IgD-negative memory B cell (primary cell): Measurements from ENCODE around the gene GMCL2. TPM values are rescaled to one million over a fixed set of nuclear protein-coding genes. Genes with fewer than 3 reads are reported as not detected.

Source experiments
- H3K27ac Mint-ChIP-seq, 3 donors: one replicate each; pipeline ENCODE4 v1.8.0; 2020 to 2022; ENCODE audit warnings: mild to moderate bottlenecking in 3 of 3, mixed read lengths in 3 of 3, moderate library complexity in 1 of 3
- H3K27me3 Mint-ChIP-seq: one replicate; pipeline ENCODE4 v1.8.0; 2021; ENCODE audit warnings: mixed read lengths
- H3K36me3 Mint-ChIP-seq: one replicate; pipeline ENCODE4 v1.8.0; 2020; ENCODE audit warnings: mild to moderate bottlenecking, mixed read lengths
- H3K4me1 Mint-ChIP-seq, 3 donors: one replicate each; pipeline ENCODE4 v1.8.0; 2020 to 2022; ENCODE audit warnings: mixed read lengths in 3 of 3, mild to moderate bottlenecking in 1 of 3
- H3K4me3 Mint-ChIP-seq, 4 donors: one replicate each; pipeline ENCODE4 v1.8.0; 2020 to 2022; ENCODE audit warnings: mild to moderate bottlenecking in 4 of 4, mixed read lengths in 4 of 4, moderate library complexity in 3 of 4
- H3K9me3 Mint-ChIP-seq, 3 donors: one replicate each; pipeline ENCODE4 v1.8.0; 2020 to 2021; ENCODE audit warnings: mixed read lengths in 3 of 3, mild to moderate bottlenecking in 1 of 3
- polyA plus RNA-seq: library from polyadenylated mRNA; unstranded; fragments of 300-500 nt; fragmentation: Illumina TruSeq; gene quantifications from one replicate; pipeline ENCODE4 v1.2.3, GENCODE V29; 2021

The GMCL2 gene
- polyA plus RNA-seq, 1 donor from 2014 or later: not detected

DNA sequence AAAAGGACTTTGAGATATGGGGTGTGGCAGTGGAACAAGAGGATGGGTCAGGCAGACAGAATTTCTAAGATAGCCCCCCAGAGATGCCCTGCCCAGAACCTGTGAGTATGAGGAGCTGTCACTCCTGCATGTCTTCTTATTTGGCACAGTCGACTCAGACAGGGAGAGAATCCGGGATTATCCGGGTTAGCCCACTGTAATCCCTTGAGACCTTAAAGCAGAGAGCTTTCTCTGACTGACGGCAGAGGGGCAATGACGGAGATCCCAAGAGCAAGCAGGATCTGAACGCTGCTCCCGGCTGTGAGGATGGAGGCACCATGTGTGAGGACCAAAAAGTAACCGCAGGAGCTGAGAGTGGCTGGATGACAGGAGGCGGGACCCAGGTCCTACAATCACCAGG, 24.7 kb downstream of the GMCL2 start:
- no peak overlapping the region for H3K4me3 Mint-ChIP-seq
- peak overlapping the region in 1 of 3 donors; percentile 60 for H3K27ac Mint-ChIP-seq
- H3K36me3 Mint-ChIP-seq: no peaks in the 10 kb centered on the region
- peaks cover 6 to 11% (median 7%) of the 10 kb centered on the region in 3 donors for H3K4me1 Mint-ChIP-seq
- no peaks in the 10 kb centered on the region for H3K27me3 Mint-ChIP-seq
- H3K9me3 Mint-ChIP-seq: no peaks in the 10 kb centered on the region

GRCh38 chr5:178160176-178160575, 27.0 kb downstream of the GMCL2 start:
- no peak overlapping the region for H3K4me3 Mint-ChIP-seq
- H3K36me3 Mint-ChIP-seq: no peaks in the 10 kb centered on the region
- H3K4me1 Mint-ChIP-seq: peaks cover 6 to 11% (median 7%) of the 10 kb centered on the region in 3 donors
- no peaks in the 10 kb centered on the region for H3K27me3 Mint-ChIP-seq
- peak overlapping the region in 1 of 3 donors; percentile 21 for H3K27ac Mint-ChIP-seq
- H3K9me3 Mint-ChIP-seq: no peaks in the 10 kb centered on the region

DNA sequence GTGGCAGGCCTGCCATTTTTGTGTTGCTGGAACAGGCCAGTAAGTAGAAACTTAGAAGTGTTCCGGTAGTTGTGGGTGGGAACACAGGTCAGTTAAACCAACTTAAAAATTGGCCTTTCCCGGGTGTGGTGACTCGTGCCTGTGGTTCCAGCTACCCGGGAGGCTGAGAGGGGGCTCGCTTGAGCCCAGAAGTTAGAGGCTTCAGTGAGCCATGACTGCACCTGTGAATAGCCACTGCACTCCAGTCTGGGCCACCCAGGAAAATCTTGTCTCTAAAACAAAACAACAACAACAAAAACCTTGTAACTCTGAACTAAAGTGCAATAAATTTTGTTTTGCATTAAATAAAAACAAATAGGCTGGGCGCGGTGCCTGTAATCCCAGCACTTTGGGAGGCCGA, 32.1 kb downstream of the GMCL2 start:
- Mint-ChIP-seq H3K36me3 (no peaks in the 10 kb centered on the region), H3K27ac (peak overlapping the region in 1 of 3 donors; percentile 70), H3K27me3 (no peaks in the 10 kb centered on the region), H3K9me3 (no peaks in the 10 kb centered on the region), H3K4me3 (peak overlapping the region in 2 of 4 donors; percentile 41 to 63), H3K4me1 (peaks cover 4 to 18% (median 5%) of the 10 kb centered on the region in 3 donors)

GRCh38 chr5:178153530-178154340, 33.4 kb downstream of the GMCL2 start, which contains the start of gene NHP2:
TSS of gene NHP2 (minus strand) at chr5:178153885. CDS start at chr5:178153817, 68 bp downstream.
- Mint-ChIP-seq H3K27ac (peak within 1 kb of the TSS; percentile 78 to 98 (median 94)), H3K36me3 (no peaks in the 10 kb centered on the region), H3K9me3 (no peaks in the 10 kb centered on the region), H3K4me3 (peak within 1 kb of the TSS; percentile 89 to 99 (median 96)), H3K27me3 (no peaks in the 10 kb centered on the region), H3K4me1 (peaks cover 5 to 19% (median 5%) of the 10 kb centered on the region in 3 donors)

DNA sequence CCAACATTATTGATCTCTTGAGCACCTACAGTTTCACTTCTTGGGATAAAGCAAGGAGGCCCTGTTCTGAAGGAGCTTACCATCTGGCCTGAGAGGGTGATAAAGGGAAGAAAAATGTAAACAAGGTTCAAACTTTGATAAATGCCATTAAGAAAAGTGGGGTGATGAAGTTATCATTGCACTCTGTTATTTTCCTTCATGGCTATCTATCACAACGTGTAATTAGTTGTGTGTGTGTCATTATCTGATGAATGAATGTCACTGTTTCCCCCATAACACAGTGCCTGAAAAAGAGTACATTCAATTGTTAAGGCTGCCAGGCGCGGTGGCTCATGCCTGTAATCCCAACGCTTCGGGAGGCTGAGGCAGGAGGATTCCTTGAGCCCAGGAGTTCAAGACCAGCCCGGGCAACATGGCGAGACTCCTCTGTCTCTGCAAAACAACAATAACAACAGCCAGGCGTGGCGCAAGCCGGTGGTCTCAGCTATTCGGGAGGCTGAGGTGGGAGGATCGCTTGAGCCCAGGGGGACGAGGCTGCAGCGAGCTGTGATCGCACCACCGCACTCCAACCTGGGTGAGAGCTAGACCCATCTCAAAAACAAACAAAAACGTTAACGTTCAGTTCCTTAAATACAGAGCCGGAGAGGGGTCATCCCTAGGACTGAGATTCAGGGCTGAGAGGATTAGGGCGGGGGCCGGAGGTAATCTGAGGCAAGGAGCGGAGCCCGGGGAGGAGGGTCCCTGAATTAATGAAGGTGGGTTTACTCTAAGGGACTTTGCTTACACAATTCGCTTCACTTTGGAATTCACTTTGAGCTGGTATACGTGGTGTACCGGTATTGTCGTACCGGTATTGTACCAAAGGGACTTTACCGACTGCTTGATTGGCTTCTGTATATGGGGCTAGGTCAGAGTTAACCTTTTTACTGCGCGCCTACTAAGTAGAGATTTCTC, 34.4 kb downstream of the GMCL2 start:
- Mint-ChIP-seq H3K4me1 (peaks cover 5 to 19% (median 5%) of the 10 kb centered on the region in 3 donors), H3K36me3 (no peaks in the 10 kb centered on the region), H3K27ac (peak overlapping the region; percentile 53 to 98 (median 78)), H3K4me3 (peak overlapping the region; percentile 89 to 99 (median 96)), H3K27me3 (no peaks in the 10 kb centered on the region), H3K9me3 (no peaks in the 10 kb centered on the region)

- Mint-ChIP-seq H3K27me3 (no peaks in the 10 kb centered on the region), H3K4me1 (peaks cover 5 to 19% (median 6%) of the 10 kb centered on the region in 3 donors), H3K36me3 (no peaks in the 10 kb centered on the region), H3K27ac (peak overlapping the region in 1 of 3 donors; percentile 78), H3K9me3 (no peaks in the 10 kb centered on the region), H3K4me3 (peak overlapping the region in 3 of 4 donors; percentile 38 to 89 (median 76))
Observed at GRCh38 chr5:178150977-178151734, 36.0 kb downstream of the GMCL2 start.

DNA sequence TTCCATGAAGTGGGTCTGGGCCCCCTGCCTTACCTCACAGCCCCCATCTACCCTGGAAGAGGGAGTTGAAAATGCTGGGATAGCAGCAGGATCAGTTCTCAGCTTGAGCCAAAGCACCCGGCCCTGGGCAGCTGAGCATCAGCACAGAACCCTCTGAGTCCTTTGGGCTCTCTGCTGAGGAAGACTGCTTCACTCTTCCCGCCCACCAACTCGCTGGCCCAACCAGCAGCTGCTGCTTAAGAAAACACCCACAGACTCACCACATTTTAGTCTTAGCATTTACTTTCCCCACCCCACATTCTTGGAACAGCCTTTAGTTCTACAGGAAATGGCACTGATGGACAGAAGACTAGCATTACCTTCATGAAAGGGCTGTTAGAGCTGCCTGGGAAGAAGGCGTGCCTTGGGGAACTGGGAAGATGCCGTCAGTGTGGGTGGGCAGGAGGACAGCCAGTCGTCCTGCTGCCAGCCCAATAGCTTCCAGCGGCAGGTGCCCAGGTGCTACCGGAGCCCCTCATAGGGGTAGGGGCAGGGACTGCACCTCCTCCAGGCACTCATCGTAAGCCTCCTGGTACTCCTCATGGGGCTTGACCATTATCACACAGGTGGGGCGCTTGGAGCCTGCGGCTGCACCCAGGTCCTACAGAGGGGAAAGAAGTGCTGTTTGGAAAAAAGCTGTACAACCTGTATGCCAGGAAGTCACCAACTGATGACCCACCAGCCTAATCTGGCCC, 37.8 kb downstream of the GMCL2 start:
- no peaks in the 10 kb centered on the region for H3K9me3 Mint-ChIP-seq
- peak overlapping the region in 1 of 4 donors; percentile 14 for H3K4me3 Mint-ChIP-seq
- H3K27me3 Mint-ChIP-seq: no peaks in the 10 kb centered on the region
- no peak overlapping the region for H3K27ac Mint-ChIP-seq
- no peaks in the 10 kb centered on the region for H3K36me3 Mint-ChIP-seq
- H3K4me1 Mint-ChIP-seq: peaks cover 5 to 17% (median 11%) of the 10 kb centered on the region in 3 donors

DNA sequence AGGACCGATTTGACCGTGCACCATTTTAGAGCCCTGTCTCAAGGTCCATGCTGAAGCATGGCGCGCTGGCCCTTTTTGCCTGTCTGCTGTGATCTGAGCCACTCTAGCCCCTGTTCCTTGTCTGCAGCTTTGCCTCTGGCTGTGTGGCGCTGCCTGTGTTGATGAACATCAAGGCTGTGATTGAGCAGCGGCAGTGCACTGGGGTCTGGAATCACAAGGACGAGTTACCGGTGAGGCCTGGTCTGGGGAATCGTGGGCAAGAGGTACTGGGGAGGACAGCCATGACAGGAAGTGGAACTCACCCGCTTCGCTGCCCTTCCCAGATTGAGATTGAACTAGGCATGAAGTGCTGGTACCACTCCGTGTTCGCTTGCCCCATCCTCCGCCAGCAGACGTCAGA, 39.8 kb downstream of the GMCL2 start:
- Mint-ChIP-seq H3K4me1 (peaks cover 2 to 12% (median 5%) of the 10 kb centered on the region in 3 donors), H3K36me3 (no peaks in the 10 kb centered on the region), H3K27me3 (no peaks in the 10 kb centered on the region), H3K9me3 (no peaks in the 10 kb centered on the region), H3K27ac (peak overlapping the region in 1 of 3 donors; percentile 25), H3K4me3 (peak overlapping the region in 1 of 4 donors; percentile 22)

DNA sequence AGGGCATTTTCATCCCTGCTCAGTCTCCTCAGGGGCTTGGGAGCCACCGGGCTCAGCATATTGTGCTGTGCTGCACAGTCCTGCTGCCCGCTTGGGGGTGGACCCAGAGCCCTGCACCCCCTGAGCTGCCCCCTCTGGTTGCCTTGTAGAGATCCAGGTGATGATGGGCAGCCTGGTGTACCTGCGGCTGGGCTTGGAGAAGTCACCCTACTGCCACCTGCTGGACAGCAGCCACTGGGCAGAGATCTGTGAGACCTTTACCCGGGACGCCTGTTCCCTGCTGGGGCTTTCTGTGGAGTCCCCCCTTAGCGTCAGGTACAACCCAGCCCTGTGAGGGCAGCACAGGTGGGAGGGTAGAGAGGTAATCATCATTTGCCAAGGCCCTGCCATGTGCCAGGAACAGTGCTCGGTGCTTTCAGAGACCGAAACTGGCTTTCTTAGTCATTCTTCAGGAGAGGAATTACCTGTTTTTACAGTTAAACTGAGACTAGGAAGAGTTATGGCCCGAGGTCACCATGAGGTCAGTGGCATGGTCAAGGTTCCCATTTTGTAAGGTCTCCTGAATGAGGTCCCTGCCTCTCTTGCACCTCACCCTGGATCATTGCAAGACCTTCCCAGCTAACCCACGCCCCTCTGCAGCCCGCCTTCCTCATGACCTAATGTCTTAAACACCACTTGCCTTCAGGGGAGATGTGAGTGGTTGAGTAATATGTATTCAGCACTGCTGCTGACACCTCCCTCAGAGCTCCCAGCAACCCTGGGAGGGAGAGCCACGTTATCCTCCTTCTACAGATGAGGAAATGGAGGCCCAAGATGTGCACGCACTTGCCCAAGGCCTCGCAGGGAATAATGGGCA, 41.0 kb downstream of the GMCL2 start:
- Mint-ChIP-seq H3K4me3 (peak overlapping the region in 1 of 4 donors; percentile 56), H3K27me3 (no peaks in the 10 kb centered on the region), H3K4me1 (peaks cover 2 to 7% (median 5%) of the 10 kb centered on the region in 3 donors), H3K36me3 (no peaks in the 10 kb centered on the region), H3K9me3 (no peaks in the 10 kb centered on the region), H3K27ac (peak overlapping the region in 2 of 3 donors; percentile 34 to 77)

DNA sequence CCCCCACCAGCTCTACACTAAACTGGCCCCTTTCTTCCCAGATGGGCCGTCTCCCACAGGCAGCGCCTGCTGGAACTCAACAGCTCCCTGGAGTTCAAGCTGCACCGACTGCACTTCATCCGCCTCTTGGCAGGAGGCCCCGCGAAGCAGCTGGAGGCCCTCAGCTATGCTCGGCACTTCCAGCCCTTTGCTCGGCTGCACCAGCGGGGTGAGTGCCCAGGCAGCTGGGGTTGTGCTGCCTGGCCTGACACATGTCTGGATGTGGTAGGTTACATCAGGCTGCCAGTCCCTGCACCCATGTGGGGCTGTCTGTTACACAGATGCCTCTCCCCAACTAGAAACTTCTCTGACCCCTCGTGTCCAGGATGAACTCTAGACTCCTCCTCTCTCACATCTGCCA, 43.3 kb downstream of the GMCL2 start:
- H3K9me3 Mint-ChIP-seq: no peaks in the 10 kb centered on the region
- H3K27me3 Mint-ChIP-seq: no peaks in the 10 kb centered on the region
- no peak overlapping the region for H3K4me3 Mint-ChIP-seq
- H3K4me1 Mint-ChIP-seq: peaks cover 2 to 5% (median 2%) of the 10 kb centered on the region in 3 donors
- H3K27ac Mint-ChIP-seq: no peak overlapping the region
- peaks cover 2% of the 10 kb centered on the region for H3K36me3 Mint-ChIP-seq

DNA sequence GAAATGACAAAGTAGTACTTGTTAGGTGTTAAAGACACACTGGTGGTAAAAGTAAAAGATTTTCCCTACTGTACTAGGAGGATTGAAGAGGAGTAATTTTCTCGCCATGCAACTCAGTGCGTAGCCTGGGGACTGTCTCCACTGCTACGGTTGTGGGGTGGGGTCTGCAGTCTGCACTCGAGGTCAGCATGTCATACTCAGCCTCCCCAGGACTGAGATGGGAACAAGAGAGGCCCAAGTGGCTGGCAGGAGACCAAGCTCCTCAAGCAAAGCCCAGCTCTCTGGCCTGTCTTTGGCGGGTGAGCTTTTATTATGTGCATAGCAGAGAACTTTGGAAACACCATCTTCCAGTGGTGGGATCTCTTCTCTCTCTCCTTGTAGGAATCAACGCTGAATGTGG, 43.9 kb downstream of the GMCL2 start:
- no peak overlapping the region for H3K27ac Mint-ChIP-seq

DNA sequence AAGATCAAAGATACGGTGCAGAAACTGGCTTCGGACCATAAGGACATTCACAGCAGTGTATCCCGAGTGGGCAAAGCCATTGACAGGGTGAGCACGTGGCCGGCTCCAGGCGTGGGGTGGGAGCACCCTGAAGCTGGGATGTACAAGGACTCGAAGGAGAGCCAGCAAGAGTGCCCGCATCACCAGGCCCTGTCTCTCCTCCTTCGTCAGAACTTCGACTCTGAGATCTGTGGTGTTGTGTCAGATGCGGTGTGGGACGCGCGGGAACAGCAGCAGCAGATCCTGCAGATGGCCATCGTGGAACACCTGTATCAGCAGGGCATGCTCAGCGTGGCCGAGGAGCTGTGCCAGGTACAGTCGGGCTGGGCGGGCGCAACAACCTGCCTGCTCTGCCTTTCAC, 44.5 kb downstream of the GMCL2 start:
- peaks cover 2% of the 10 kb centered on the region for H3K36me3 Mint-ChIP-seq
- peaks cover 2 to 5% (median 2%) of the 10 kb centered on the region in 3 donors for H3K4me1 Mint-ChIP-seq
- no peaks in the 10 kb centered on the region for H3K27me3 Mint-ChIP-seq
- H3K27ac Mint-ChIP-seq: no peak overlapping the region
- H3K9me3 Mint-ChIP-seq: no peaks in the 10 kb centered on the region
- no peak overlapping the region for H3K4me3 Mint-ChIP-seq

More for the DNA sequence above, 43.9 kb downstream of the GMCL2 start:
- Mint-ChIP-seq H3K27me3 (no peaks in the 10 kb centered on the region), H3K4me3 (no peak overlapping the region), H3K9me3 (no peaks in the 10 kb centered on the region), H3K36me3 (peaks cover 2% of the 10 kb centered on the region), H3K4me1 (peaks cover 2 to 5% (median 2%) of the 10 kb centered on the region in 3 donors)

DNA sequence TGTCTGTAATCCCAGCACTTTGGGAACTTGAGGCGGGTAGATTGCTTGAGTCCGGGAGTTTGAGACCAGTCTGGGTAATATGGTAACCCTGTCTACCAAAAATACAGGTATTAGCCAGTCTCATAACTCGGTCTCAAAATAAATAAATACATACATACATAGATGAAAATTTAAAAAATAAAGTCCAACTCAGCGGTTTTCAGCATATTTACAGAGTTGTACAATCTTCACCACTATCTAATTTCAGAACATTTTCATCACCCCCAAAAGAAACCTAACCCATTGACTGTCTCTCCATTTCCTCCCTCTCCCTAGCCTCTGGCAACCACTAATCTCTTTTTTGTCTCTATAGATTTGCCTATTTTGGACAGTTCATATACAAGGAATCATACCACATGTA, 45.6 kb downstream of the GMCL2 start:
- Mint-ChIP-seq H3K9me3 (no peaks in the 10 kb centered on the region), H3K27me3 (no peaks in the 10 kb centered on the region), H3K36me3 (peaks cover 2% of the 10 kb centered on the region), H3K27ac (no peak overlapping the region), H3K4me3 (peak overlapping the region in 1 of 4 donors; percentile 3), H3K4me1 (peaks cover 2 to 5% (median 4%) of the 10 kb centered on the region in 3 donors)
